SH-SY5Y (cell line): ENCODE data around the gene TMEM63C.

ENCODE experiments used
- GATA2 ChIP-seq: IDR thresholded peaks from 2 replicates; pipeline ENCODE4 v1.6.1; 2011; ENCODE audit warnings: mild to moderate bottlenecking, low read depth, low read length
- GATA3 ChIP-seq: IDR thresholded peaks from 2 replicates; pipeline ENCODE4 v1.6.1; 2011; ENCODE audit warnings: low read depth, mild to moderate bottlenecking, low read length, moderate library complexity

DNA sequence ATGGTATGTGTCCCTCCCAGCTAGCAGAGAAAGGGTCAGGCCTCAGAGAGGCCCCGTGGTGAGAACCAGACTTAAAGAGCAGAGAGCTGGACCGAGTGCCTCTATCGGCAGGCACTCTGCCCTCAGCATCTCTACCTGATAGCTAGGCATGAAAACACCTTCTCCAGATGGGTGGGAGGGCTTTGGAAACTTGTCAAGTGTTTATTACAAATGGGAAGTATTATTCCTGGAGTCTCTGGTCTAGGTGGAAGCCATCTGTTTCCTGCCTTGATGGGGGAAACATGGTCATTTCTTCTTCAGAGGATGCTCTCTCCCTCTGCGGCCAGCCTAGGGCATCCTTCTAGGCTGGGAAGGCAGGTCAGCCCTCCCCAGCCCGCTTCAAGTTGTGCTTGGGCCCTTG is 2.3 kb downstream of the TMEM63C start:
- TF ChIP-seq GATA3 (no peak), GATA2 (no peak)
